Stimulated activated CD4-positive, alpha-beta T cell treated with anti-CD3 and anti-CD28 coated beads, Interleukin-2, amount 100 ng/mL, for 24 hours (primary cell): ENCODE measurements around the gene RAB40B.

Experiments
- DNase-seq, 2 donors: peaks; one replicate each; pipeline ENCODE4 v3.0.0-alpha.2; 2020

RAB40B gene

DNA sequence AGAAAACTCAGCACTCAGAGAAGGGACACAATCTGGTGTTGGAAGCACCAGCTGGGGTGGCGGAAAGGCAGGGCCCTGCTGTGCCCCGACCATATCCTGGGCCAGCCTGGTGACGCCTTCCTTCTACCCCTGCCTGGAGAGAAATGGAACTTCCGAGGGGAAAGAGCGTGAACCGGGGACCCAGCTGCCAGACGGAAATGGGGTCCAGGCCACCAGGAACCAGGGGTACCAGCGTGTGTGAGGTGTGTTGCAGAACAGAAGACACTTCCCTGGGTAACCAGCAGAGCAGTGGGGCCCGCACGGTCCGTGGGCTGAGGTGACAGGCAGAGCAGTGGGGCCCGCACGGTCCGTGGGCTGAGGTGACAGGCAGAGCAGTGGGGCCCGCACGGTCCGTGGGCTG is 6.8 kb downstream of the RAB40B start:
- DNase-seq = no peak

DNA sequence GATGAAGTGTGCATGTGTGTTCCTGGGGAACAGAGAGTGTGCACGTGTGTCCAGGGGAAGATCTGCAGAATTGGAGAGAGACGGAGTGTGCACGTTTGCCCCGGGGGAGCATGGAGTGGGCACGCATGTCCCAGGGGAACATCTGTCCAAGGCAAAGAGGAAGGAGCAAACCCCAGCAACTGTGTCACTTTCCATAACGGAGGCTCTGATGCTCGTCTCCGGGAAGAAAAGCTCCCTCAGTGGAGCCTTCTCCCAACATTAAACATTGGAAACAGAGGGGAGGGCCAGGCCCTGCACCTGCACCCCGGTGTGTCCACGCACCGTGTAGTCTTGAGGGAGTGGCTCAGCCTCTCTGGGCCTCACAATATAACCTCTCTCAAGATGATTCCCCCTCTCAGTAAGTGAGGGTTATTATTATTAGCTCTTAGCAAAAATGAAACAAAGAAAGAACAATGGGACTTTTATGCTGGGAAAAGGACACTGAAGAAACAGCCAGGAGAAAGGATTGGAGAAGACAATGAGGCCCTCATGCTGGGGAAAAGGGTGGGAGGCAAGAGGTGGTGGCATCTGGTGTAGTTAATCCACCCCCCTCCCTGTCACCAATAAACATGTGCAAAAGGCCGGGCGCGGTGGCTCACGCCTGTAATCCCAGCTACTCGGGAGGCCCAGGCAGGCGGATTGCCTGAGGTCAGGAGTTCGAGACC is 7.6 kb downstream of the RAB40B start:
- no peak for DNase-seq

DNA sequence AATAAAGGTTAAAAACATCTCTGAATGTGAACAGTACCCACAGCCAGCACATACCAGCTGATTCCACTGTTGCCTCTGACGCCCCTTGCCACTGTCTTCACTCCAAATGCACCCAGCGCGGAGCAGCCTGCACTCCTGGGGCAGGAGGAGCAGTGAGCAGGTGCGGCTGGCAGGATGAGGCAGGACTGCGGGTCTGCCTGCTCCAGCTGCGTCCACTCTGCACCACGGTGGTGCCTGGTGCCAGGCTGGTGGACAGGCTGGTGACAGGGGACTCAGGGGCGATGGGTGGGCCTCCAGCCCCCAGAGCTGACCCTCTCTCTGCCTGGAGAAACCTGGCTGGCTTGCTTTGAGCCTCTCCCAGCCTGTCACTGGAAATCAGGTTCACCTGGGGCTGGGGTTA is 9.4 kb downstream of the RAB40B start:
- DNase-seq = no peak

DNA sequence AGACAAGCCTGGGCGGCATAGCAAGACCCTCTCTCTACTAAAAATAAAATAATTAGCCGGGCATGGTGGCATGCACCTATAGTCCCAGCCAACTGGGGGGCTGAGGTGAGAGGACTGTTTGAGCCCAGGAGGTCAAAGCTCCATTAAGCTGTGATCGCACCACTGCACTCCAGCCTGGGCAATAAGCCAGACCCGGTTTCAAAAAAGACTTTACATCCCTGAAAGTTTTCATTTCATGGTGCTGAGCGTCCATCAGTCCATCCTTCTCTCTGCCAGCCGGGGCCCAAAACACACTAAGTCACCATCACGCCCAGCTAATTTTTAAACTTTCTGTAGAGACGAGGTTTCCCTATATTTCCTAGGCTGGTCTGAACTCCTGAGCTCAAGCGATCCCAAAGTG is 10.6 kb downstream of the RAB40B start:
- DNase-seq = no peak

DNA sequence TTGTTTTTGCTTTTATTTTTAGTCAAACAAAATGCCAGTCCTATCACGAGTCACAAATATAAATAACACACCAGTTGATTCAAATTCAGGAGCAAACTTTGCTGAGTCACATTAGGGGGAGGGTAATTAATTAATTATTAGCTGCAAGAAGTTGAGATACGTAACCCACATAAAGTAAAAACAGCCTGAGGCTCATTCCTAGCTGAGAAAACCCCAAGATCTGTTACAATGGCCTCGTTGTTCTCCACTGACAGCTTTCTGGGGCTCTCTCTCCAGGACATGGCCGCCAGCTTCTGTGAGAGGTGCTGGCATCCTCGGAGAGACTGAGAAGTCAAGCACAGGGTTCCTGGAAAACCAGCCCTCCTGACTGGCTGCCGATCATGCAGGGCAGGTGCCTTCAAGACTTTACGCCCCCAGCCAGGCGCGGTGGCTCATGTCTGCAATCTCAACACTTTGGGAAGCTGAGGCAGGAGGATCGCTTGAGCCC is 11.1 kb downstream of the RAB40B start:
- DNase-seq = no peak

DNA sequence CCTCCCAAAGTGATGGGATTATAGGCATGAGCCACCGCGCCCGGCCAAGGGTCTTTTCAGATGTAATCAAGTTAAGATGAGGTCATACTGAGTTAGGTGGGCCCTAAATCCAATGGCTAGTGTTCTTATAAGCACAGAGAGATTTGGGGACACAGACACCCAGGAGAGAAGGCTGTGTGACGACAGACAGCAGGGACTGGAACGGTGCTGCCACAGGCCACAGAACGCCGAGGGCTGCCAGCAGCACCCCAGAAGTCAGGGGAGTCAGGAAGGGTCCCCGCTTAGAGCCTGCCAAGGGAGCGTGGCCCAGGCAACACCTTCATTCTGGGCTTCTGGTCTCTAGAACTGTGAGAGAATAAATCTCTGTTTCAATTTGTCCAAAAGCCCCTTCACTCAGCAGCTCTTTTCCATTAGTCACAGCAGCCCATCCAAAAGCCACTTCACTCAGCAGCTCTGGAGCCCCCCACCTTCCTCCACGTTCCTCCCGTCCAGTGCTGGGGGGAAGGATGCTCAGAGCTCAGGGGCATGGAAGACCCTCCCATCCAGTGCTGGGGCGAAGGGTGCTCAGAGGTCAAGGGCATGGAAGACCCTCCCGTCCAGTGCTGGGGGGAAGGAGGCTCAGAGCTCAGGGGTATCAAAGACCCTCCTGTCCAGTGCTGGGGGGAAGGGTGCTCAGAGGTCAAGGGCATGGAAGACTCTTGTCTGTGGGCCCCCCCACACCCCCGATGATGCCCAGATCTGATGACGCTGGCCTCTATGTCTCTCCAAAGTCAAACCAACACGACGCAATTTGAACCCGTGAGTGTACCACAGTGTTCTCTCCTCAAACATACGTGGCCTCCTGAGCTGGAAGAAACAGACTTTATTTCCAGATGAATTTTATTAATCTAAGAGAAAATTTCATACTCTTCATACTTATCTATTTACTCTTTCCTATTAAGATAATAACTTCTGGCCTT is 11.9 kb downstream of the RAB40B start:
- DNase-seq = no peak

DNA sequence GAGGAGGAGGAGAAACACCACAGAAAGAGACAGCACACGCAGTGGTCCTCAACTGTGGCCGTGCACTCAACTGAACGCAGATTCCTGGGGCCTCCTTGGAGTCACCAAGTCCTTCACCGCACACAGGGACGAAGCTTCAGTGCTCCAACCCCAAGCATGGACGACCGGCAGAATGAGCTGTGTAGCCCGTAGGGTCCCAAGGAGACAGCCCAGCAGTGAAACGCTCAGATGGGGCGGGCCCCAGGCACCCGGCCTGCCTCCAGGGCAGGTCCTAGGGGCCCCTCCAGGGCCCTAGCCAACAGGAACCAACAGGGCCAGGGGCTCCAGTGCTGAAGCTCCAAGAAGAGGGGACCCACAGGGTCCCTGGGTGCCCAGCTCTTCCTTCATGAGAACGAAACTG is 13.2 kb downstream of the RAB40B start:
- DNase-seq = no peak

DNA sequence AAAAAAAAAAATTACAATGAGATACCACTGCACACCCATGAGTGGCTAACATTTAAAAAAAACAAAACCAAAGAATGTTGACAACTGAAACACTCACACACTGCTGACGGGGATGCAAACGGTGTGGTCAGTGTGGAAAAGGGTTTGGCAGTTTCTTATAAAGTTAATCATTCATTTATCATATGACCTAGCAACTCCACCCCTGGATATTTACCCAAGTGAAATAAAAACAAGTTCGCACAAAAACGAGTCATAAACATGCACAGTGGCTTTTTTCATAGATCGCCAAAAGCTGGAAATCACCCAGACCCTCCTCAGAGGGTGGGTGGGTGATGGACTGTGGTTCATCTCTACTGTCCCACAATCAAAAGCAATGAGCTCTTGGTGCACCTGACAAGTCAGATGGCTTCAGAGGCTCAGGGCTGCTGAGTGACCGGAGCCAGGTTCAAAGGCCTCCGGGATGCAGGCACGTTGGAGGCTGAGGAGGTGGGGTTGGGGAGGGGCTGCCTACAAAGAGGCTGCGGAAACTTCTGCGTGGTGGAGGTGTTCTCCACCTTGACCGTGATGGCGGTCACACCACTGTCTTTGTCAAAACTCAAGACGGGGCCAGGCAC is 14.2 kb downstream of the RAB40B start:
- no peak for DNase-seq

DNA sequence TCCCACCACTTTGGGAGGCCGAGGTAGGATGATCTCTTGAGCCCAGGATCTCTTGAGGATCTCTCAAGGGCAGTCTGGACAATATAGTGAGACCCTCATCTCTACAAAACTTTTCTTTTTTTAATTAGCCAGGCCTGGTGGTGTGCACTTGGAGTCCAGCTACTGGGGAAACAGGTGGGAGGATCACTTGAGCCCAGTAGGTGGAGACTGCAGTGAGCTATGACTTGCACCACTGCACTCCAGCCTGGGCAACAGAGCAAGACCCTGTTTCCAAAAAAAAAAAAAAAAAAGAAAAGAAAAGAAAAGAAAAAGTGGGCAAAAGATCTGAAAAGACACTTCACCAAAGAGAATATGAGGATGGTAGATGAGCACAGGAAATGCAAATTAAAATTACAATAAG is 15.0 kb downstream of the RAB40B start:
- no peak for DNase-seq

DNA sequence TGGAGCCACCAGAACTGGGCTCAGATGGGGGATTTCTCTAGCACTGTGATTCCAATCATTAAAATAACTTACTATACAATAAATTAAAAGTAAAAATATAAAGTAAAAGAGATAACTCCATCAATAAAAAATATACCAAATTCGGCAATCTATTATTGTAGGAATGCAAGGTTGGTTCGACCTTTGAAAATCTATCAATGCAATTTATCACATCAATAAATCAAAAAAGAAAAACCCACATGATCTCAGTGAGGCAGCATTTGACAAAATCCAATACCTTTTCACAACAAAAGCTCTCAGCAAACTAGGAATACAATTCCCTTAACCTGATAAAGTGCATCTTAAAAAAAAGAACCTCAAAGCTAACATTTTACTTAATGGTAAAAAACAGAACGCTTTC is 17.0 kb downstream of the RAB40B start:
- DNase-seq = no peak

DNA sequence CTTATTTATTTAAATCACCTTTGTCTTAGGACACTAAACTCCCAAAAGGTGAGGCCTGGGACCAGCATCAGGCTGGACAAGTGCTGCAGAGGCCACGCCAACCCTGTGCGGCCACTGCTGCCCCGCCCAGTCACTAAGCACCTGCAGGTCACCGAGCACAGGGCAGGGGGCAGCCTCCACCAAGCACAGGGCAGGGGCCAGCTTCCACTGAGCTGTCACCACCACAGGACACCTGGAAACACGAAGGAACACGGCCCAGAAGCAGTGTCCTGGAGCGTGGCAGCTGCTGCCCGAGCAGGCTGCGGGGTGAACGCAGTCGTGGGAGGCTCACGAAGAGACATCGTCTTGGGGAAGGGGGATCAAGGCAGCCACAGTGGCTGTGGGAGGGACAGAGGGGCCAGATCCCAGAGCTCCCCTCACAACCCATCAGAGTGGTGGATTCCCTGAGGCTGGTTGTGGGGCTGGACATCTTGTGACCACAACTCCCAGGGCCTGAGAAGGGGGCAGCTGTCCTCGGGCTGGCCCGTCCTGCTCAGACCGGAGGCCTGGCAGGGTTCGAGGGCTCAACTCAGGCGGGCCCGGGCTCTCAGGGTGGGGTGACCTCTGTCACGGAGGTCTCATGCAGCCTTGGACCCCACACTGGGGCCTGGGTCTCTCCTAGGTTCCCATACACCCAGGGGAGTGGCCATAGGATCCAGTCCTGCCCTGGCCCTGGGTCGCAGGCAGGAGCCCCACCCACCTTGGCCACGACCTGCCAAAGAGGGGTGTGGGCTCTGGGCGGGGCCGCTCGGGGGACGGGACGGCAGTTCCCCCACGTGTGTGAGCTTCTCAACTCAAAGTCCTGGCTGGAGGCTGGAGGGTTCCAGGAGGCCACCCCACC is 18.7 kb downstream of the RAB40B start:
- DNase-seq = no peak

DNA sequence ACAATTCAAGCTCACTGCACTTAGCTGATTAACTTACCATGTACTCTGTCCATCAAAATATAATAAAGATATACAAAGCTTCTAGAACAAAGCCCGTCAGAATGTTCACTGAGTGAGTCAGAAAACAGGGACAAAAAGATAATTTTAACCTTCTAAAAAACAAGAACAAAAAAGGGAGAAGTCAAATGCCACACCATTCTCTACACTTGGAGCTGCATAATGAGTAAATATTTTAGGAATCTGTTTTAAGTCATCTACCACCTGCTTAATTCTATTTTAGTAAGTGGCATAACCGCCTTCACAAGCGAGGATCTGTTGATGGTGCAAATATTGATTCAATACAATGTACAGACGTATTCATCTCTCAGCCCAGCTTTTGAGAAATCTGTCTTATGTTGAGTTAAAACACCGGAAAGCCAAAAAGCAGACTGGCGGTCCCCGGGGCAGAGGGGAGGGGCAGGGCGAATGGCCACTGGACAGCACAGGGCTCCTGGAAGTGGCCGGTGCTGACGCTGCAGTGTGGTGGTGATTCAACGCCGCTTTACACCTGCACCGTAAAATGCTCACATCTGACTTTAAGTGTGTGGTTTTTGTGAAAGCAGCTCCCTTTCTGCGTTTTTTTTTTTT is 20.1 kb downstream of the RAB40B start:
- no peak for DNase-seq

DNA sequence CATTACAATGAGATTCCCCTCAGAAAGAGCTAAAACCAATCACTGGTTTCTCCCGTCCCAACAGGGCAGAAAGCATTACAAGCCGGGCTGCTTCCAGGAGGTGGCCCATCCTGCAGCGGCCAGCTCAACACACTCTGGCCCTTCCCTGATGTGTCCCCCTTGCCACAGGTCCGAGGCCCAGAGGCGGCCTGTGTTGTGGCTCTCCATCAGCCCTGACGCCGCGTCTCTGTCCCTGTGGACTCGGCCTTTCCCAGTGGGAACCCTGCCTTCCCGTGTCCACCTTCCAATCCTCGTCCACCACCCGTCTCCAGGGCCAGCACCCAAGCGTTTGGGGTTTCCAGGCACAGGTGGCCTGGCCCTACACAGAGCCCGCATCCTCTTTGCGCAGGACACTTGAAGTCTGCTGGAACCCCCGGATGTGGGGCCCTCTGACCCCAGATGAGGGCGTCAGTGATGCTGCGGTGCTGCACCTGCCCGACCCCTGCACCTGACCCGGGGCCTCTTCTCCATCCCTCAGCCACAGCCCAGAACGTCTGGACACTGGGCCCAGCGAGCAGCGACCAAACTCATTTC is 21.1 kb downstream of the RAB40B start:
- DNase-seq = no peak

DNA sequence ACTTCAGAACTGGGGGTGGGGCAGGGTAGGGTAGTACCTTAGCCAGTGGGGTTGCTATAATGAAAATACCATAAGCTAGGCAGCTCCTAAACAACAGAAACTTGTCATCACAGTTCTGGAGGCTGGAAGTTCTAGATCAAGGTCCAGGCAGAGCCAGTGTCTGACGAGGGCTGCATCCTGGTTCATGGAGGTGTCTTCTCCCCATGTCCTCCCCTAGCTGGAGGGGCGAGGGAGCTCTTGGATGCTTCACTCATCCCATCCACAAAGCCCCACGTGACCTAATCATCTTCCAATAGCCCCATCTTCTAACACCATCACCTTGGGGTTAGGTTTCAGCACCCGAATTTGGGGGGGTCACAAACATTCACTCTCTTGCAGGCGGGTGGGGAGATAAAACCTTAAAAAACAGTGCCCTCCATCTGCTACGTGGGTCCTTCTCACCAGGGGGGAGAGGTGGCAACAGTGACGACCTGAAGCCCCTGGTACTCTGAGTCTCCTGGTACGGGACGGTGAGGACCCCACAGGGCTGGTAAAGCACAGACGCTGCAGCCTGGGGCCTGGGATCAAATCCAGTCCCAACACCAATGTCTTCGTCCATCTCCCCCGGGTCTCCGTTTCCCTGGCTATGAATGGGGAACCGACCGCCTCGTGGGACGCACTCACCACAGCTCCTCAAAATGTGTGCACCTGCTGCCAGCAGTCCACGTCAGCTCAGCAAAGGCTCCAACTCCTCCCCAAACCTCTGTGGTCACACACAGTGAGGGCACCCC is 22.8 kb downstream of the RAB40B start:
- no peak for DNase-seq

DNA sequence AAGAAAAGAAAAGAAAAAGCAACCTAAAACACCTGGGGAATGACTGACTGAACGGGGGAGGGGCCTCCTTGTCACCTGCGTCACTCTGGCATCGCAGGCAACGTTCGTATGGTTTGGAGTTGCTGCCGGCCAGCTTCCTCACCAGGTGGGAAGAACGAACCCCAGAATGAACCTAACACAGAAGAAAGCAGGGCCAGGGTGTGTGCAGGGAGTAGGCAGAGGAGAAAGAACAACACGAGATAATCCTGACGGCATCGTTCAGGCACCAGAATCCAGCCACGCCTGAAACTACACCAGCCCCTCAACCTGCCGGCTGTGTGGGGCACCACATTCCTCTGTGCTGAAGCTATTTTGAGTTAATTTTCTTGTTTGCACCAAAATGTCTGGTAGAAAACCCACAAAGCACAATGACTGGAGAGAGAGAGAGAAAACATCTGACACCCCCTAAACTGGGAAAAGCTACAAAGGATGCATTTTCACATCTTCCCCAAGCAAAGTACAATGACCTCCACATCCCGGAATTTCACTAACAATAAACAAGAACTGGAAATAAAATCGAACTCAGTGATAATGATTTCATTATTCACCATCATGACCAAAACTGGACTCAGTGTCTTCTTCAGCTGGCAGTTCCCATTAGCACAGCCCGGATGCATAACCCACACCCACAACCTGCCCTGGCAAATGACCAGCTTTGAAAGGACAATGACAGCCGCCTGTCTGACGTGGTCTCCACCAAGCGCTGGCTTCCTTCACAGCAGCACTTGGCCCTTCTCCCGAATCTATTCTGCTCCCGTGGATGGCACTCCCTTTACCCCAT is 23.6 kb downstream of the RAB40B start:
- DNase-seq = no peak

DNA sequence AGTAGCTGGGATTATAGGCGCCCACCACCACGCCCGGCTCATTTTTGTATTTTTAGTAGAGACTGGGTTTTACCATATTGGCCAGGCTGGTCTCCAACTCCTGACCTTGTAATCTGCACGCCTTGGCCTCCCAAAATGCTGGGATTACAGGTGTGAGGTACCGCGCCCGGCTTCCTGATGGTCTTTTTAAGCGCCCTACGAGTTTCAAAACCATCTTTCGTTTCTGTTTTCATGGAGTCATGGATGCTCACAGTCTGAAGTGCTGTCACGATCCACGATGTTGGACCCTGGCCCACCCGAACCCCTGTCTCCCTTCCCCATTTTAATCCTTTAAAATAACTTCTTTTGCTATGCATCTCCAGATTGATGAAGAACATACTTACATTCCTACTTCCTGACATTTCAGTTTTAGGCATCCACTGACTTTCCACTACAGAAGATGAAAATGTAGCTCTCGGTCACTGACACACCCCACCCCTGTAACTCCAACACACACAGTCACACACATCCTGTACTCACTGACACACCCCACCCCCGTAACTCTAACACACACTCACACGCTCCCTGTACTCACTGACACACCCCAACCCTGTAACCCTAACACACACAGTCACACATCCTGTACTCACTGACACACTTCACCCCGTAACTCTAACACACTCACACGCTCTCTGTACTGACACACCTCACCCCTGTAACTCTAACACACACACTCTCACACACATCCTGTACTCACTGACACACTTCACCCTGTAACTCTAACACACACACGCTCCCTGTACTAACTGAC is 27.6 kb downstream of the RAB40B start:
- no peak for DNase-seq

DNA sequence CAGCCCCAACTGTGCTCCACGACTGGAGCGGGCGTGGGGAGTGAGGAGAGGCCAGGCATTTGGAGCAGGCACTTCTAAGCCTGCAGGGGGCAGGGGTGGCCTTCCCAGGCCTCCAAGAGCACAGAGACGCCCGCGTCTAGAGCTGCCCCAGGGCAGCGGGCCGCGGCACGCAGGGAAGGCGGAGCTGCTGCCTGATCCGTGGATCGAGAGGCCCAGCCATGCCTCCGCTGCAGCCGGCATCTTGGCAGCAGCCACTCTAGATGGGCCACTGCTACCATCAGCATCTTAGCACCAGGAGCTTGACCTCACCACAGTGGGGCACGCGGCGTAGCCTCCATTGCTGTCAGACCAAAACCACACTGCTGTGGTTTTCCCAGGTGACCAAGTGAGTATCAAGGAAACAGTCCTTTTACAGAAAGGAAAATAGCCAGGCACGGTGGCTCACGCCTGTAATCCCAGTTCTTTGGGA is 29.8 kb downstream of the RAB40B start:
- peak; percentile 33 to 57 for DNase-seq

DNA sequence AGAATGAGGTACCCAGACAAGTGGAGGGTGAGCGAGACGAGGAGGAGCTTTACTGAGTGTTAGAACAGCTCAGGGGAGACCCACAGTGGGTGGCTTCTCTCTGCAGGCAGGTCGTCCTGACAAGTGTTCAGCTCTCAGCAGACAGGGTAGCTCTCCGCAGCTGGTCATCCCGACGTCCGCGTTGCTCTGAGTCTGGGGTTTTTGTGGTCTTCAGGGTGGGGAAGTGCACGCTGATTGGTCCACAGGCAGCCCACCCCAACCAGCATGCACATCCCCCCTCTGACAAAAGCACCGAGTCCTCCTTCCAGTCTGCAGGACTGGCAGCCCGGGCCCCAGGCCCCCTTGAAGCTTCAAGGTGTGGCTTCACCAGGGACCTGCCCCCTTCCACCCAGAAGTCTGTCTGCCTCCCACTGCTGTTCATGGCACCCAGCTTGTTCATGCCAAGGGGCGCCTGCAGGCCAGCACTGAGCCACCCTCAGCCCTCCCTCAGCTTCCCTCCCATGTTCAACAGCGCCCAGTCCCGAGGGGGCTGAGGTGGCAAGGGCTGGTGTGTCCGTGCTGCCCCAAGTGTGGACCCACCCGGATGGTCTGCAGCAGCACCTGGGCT is 30.4 kb downstream of the RAB40B start:
- DNase-seq = no peak

DNA sequence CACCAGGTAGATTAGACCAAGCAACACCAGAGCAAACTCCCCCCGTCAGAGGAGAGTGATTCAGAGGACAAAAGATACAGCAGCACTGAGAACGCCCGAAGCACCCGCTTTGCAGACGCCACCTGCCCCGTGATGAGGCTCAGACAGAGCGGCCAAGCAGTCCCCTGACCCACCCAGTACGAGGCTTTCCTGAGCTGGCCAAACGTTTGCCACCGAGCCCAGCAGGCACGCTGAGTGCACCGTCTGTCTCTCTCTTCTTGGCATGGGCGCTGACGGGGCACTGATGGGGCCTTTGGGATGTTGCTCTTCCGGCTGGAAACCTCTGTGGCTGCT is 30.9 kb downstream of the RAB40B start:
- DNase-seq = no peak
